HL-60 (cell line): Measurements from ENCODE around the gene DPEP2.

Experiments used
- DNase-seq, 2 experiments: peaks; one replicate each; pipeline ENCODE4 v3.0.0-alpha.2; 2010 to 2020; ENCODE audit warnings: low read depth in 1 of 2, low spot score in 1 of 2
- H3K27ac ChIP-seq: fragments of 250-450 bp; sonication (Bioruptor Pico); replicated peaks from 2 replicates; pipeline ENCODE4 v1.5.1; 2020; ENCODE audit warnings: mild to moderate bottlenecking, moderate library complexity
- H3K27me3 ChIP-seq: fragments of 250-450 bp; sonication (Bioruptor Pico); 2 replicates; pipeline ENCODE4 v1.5.1; 2021; ENCODE audit warnings: mild to moderate bottlenecking, moderate library complexity; ENCODE audit not compliant: insufficient read depth, poor library complexity, severe bottlenecking
- H3K4me3 ChIP-seq: replicated peaks from 2 replicates; pipeline ENCODE4 v1.5.1; 2011; ENCODE audit warnings: mild to moderate bottlenecking, control low read depth, low read length; ENCODE audit not compliant: insufficient read depth
- GABPA ChIP-seq: IDR thresholded peaks from 2 replicates; pipeline ENCODE4 v1.6.1; 2012; ENCODE audit warnings: low read depth
- POLR2AphosphoS5 ChIP-seq: IDR thresholded peaks from 2 replicates; pipeline ENCODE4 v1.6.1; 2012; ENCODE audit warnings: low read depth
- SPI1 ChIP-seq: IDR thresholded peaks from 2 replicates; pipeline ENCODE4 v1.6.1; 2012; ENCODE audit warnings: low read depth, mild to moderate bottlenecking, borderline replicate concordance
- TF ChIP-seq, protein P1 (sequence below): IDR thresholded peaks from 2 replicates; pipeline ENCODE4 v1.6.1; 2012; ENCODE audit warnings: low read depth; ENCODE audit not compliant: insufficient replicate concordance
- TF ChIP-seq, protein P2 (sequence below): IDR thresholded peaks from one replicate; pipeline ENCODE4 v1.5.1; 2011; ENCODE audit warnings: low read length, control low read depth, inconsistent platforms; ENCODE audit not compliant: insufficient read depth

The DPEP2 gene

DNA sequence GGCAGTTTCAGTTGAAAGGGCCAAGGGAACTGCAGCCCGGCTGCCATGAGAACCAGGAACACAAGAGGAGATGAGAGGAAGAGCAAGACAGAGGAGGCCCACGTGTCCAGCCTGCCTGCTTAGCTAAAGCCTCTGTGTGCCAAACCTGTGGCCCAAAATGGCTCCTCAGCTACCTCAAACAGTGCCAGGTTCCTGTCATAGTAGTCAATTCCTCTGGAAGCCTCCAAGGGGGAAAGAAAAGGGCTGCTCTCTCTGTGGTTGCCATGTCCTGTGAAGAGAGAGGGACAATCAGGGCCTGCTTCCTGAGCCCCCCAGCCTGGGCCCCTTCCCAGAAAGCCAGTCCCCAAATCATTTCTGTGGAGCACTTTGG is 36.0 kb downstream of the DPEP2 start:
- TF ChIP-seq, protein P1, sequence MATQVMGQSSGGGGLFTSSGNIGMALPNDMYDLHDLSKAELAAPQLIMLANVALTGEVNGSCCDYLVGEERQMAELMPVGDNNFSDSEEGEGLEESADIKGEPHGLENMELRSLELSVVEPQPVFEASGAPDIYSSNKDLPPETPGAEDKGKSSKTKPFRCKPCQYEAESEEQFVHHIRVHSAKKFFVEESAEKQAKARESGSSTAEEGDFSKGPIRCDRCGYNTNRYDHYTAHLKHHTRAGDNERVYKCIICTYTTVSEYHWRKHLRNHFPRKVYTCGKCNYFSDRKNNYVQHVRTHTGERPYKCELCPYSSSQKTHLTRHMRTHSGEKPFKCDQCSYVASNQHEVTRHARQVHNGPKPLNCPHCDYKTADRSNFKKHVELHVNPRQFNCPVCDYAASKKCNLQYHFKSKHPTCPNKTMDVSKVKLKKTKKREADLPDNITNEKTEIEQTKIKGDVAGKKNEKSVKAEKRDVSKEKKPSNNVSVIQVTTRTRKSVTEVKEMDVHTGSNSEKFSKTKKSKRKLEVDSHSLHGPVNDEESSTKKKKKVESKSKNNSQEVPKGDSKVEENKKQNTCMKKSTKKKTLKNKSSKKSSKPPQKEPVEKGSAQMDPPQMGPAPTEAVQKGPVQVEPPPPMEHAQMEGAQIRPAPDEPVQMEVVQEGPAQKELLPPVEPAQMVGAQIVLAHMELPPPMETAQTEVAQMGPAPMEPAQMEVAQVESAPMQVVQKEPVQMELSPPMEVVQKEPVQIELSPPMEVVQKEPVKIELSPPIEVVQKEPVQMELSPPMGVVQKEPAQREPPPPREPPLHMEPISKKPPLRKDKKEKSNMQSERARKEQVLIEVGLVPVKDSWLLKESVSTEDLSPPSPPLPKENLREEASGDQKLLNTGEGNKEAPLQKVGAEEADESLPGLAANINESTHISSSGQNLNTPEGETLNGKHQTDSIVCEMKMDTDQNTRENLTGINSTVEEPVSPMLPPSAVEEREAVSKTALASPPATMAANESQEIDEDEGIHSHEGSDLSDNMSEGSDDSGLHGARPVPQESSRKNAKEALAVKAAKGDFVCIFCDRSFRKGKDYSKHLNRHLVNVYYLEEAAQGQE = no peak
- TF ChIP-seq POLR2AphosphoS5 (no peak), GABPA (no peak), SPI1 (no peak)
- TF ChIP-seq, protein P2, sequence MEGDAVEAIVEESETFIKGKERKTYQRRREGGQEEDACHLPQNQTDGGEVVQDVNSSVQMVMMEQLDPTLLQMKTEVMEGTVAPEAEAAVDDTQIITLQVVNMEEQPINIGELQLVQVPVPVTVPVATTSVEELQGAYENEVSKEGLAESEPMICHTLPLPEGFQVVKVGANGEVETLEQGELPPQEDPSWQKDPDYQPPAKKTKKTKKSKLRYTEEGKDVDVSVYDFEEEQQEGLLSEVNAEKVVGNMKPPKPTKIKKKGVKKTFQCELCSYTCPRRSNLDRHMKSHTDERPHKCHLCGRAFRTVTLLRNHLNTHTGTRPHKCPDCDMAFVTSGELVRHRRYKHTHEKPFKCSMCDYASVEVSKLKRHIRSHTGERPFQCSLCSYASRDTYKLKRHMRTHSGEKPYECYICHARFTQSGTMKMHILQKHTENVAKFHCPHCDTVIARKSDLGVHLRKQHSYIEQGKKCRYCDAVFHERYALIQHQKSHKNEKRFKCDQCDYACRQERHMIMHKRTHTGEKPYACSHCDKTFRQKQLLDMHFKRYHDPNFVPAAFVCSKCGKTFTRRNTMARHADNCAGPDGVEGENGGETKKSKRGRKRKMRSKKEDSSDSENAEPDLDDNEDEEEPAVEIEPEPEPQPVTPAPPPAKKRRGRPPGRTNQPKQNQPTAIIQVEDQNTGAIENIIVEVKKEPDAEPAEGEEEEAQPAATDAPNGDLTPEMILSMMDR = no peak
- H3K27ac ChIP-seq = no peak overlapping the region
- DNase-seq = no peak
- no peaks in the 10 kb centered on the region for H3K27me3 ChIP-seq
- no peak overlapping the region for H3K4me3 ChIP-seq

DNA sequence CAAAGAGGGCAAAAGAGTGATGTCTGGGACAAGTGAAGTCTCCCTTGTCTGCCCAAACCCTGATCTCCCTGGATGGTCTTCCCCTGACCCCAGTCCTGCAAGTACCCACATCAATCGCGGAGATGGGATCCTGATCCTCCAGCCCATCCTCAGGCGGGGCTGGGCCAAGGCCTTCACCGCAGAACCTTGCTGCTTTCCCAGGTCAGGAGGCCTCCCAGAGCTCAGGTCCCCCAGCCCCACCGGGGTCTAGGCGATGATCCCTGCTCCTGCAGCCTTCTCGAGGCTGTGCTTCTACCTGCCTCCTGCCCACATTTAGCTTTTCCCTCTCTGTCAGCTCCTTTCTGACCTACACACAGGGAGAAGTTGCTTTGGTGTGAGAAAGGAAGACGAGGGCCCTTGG is 37.1 kb downstream of the DPEP2 start:
- no peak for DNase-seq
- H3K4me3 ChIP-seq = no peak overlapping the region
- no peaks in the 10 kb centered on the region for H3K27me3 ChIP-seq
- H3K27ac ChIP-seq = no peak overlapping the region
- TF ChIP-seq SPI1 = no peak
- TF ChIP-seq, protein P1 = no peak

DNA sequence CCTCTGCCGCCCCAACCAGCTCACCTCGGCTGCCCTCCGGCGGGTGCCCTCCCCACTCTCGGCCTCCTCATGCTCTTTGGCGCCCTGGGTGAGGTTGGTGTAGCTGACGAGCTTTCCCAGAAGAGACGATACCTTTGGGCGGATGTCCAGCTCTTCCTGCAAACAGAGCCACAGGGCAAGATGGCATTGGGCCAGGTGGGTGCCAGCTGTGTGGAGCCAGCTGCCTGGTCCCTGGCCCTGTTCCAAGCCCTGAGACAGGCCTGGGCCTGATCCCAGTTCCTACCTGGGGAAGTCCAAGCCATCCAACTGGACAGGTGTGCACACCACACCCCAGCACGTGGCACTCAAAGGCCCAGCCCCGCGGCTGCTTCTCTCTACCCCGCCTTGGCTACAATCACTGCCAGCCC is 37.7 kb downstream of the DPEP2 start:
- no peak overlapping the region for H3K27ac ChIP-seq
- no peak for DNase-seq

More for the DNA sequence above, 37.7 kb downstream of the DPEP2 start:
- H3K27me3 ChIP-seq = no peaks in the 10 kb centered on the region
- TF ChIP-seq, protein P1 = no peak
- TF ChIP-seq, protein P2 = no peak
- no peak for TF ChIP-seq POLR2AphosphoS5
- no peak for TF ChIP-seq SPI1
- no peak for TF ChIP-seq GABPA
- no peak overlapping the region for H3K4me3 ChIP-seq
